Peyer's patch (tissue), 4 donors: ENCODE results near the gene EYS. TPM values are rescaled to one million over a fixed set of nuclear protein-coding genes. Genes with fewer than 3 reads are reported as not detected.

ENCODE experiments used
- DNase-seq, 3 donors: peaks; one replicate each; pipeline ENCODE4 v3.0.0-alpha.2; 2017 to 2019
- H3K27ac ChIP-seq, 4 donors: fragments of 200-600 bp; sonication (generic); one replicate each; pipeline ENCODE4 v1.5.1; 2016 to 2019
- H3K27me3 ChIP-seq, 2 donors: fragments of 200-600 bp; sonication (generic); one replicate each; pipeline ENCODE4 v1.5.1; 2019
- H3K36me3 ChIP-seq, 3 donors: fragments of 200-600 bp; sonication (generic); one replicate each; pipeline ENCODE4 v1.5.1; 2016 to 2019
- H3K4me1 ChIP-seq, 4 donors: fragments of 200-600 bp; sonication (generic); one replicate each; pipeline ENCODE4 v1.5.1; 2016 to 2019
- H3K4me3 ChIP-seq, 4 donors: fragments of 200-600 bp; sonication (generic); 1 replicate in 3 of 4; 2 replicates in 1 of 4; pipeline ENCODE4 v1.5.1; 2016 to 2019; ENCODE audit warnings: mild to moderate bottlenecking in 1 of 4
- H3K9me3 ChIP-seq, 4 donors: fragments of 200-600 bp; sonication (generic); one replicate each; pipeline ENCODE4 v1.5.1; 2016 to 2019; ENCODE audit warnings: mild to moderate bottlenecking in 1 of 4
- POLR2A ChIP-seq, 2 donors: fragments of 450-650 bp; IDR thresholded peaks; one replicate each; pipeline ENCODE4 v1.5.1; 2017; ENCODE audit warnings: antibody characterized with exemption in 2 of 2, mild to moderate bottlenecking in 2 of 2, moderate library complexity in 2 of 2
- total RNA-seq, 4 donors: library from RNA; depleted of rRNA; stranded (reverse); fragments of >200 nt; gene quantifications; one replicate each; pipeline ENCODE4 v1.1.0, GENCODE V29; 2016
- TF ChIP-seq, protein P1 (sequence below), 6 experiments: fragments of 450-650 bp in 4 of 6; fragments of 200-600 bp in 2 of 6; sonication (generic) in 1 of 6; IDR thresholded peaks; one replicate each; pipeline ENCODE4 v1.5.1; 2017 to 2019; ENCODE audit warnings: antibody characterized with exemption in 6 of 6, mild to moderate bottlenecking in 3 of 6, moderate library complexity in 1 of 6

Gene EYS
- total RNA-seq, 4 donors from 2014 or later: 0.13 to 1.5 (median 0.35) TPM; not detected in 1

GRCh38 chr6:64185621-64186020 is 1521.4 kb downstream of the EYS start:
- Histone ChIP-seq H3K4me3 (no peak overlapping the region), H3K36me3 (no peaks in the 10 kb centered on the region), H3K9me3 (no peaks in the 10 kb centered on the region), H3K27ac (no peak overlapping the region), H3K4me1 (no peaks in the 10 kb centered on the region), H3K27me3 (no peaks in the 10 kb centered on the region)
- TF ChIP-seq POLR2A (IDR thresholded peaks at IDR 0.05): no peak
- TF ChIP-seq, protein P1, sequence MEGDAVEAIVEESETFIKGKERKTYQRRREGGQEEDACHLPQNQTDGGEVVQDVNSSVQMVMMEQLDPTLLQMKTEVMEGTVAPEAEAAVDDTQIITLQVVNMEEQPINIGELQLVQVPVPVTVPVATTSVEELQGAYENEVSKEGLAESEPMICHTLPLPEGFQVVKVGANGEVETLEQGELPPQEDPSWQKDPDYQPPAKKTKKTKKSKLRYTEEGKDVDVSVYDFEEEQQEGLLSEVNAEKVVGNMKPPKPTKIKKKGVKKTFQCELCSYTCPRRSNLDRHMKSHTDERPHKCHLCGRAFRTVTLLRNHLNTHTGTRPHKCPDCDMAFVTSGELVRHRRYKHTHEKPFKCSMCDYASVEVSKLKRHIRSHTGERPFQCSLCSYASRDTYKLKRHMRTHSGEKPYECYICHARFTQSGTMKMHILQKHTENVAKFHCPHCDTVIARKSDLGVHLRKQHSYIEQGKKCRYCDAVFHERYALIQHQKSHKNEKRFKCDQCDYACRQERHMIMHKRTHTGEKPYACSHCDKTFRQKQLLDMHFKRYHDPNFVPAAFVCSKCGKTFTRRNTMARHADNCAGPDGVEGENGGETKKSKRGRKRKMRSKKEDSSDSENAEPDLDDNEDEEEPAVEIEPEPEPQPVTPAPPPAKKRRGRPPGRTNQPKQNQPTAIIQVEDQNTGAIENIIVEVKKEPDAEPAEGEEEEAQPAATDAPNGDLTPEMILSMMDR (IDR thresholded peaks at IDR 0.05): no peak
- no peak for DNase-seq

DNA sequence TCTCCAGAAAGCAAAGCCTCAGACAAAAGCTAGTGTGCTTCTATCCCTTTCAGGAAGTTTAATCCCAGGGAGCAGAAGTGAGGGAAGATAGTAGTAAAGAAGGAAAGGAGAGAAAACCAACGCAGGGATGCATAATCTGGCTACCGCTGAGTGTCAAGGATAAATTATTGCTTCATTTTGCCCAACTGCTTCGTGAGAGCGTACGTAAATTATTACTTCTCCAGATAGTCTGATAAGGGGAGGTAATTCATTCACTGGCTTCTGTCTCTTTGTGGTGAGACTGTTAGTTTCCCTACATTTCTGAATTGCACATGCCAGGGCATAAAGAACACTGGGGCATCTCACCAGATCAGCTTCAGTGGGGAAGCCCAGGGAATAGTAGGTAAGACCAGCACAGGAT is 1531.7 kb downstream of the EYS start:
- no peaks in the 10 kb centered on the region for H3K36me3 ChIP-seq
- no peak overlapping the region for H3K4me3 ChIP-seq
- TF ChIP-seq, protein P1 (IDR thresholded peaks at IDR 0.05): no peak
- no peak for TF ChIP-seq POLR2A (IDR thresholded peaks at IDR 0.05)
- H3K9me3 ChIP-seq: no peaks in the 10 kb centered on the region
- H3K4me1 ChIP-seq: no peaks in the 10 kb centered on the region
- H3K27ac ChIP-seq: no peak overlapping the region
- no peaks in the 10 kb centered on the region for H3K27me3 ChIP-seq
- DNase-seq: no peak

- H3K27ac ChIP-seq: no peak overlapping the region
- TF ChIP-seq, protein P1 (IDR thresholded peaks at IDR 0.05): no peak
- no peak for TF ChIP-seq POLR2A (IDR thresholded peaks at IDR 0.05)
Observed at GRCh38 chr6:64170316-64170715, 1536.7 kb downstream of the EYS start.

GRCh38 chr6:64160486-64160885 is 1546.5 kb downstream of the EYS start:
- Histone ChIP-seq H3K4me3 (no peak overlapping the region), H3K27me3 (no peaks in the 10 kb centered on the region), H3K27ac (no peak overlapping the region), H3K36me3 (no peaks in the 10 kb centered on the region), H3K9me3 (no peaks in the 10 kb centered on the region), H3K4me1 (no peaks in the 10 kb centered on the region)
- TF ChIP-seq, protein P1 (IDR thresholded peaks at IDR 0.05): no peak
- TF ChIP-seq POLR2A (IDR thresholded peaks at IDR 0.05): no peak
- DNase-seq: no peak

More at GRCh38 chr6:64170316-64170715, 1536.7 kb downstream of the EYS start:
- H3K9me3 ChIP-seq: no peaks in the 10 kb centered on the region
- no peaks in the 10 kb centered on the region for H3K4me1 ChIP-seq
- no peaks in the 10 kb centered on the region for H3K27me3 ChIP-seq
- H3K4me3 ChIP-seq: no peak overlapping the region
- H3K36me3 ChIP-seq: no peaks in the 10 kb centered on the region
- no peak for DNase-seq

- Histone ChIP-seq H3K4me1 (no peaks in the 10 kb centered on the region), H3K9me3 (no peaks in the 10 kb centered on the region), H3K36me3 (no peaks in the 10 kb centered on the region), H3K27me3 (no peaks in the 10 kb centered on the region), H3K4me3 (no peak overlapping the region), H3K27ac (no peak overlapping the region)
- TF ChIP-seq, protein P1 (IDR thresholded peaks at IDR 0.05): no peak
- TF ChIP-seq POLR2A (IDR thresholded peaks at IDR 0.05): no peak
- no peak for DNase-seq
Observed at GRCh38 chr6:64155063-64155462, 1552.0 kb downstream of the EYS start.

- TF ChIP-seq, protein P1 (IDR thresholded peaks at IDR 0.05): no peak
- no peak for TF ChIP-seq POLR2A (IDR thresholded peaks at IDR 0.05)
- Histone ChIP-seq H3K27me3 (no peaks in the 10 kb centered on the region), H3K4me3 (no peak overlapping the region), H3K27ac (no peak overlapping the region), H3K4me1 (no peaks in the 10 kb centered on the region), H3K36me3 (no peaks in the 10 kb centered on the region), H3K9me3 (no peaks in the 10 kb centered on the region)
- DNase-seq: no peak
Observed at GRCh38 chr6:64146876-64147275, 1560.2 kb downstream of the EYS start.
